IMR-90 (cell line): ENCODE measurements around the gene RRP15. TPM values are rescaled to one million over a fixed set of nuclear protein-coding genes. Genes with fewer than 3 reads are reported as not detected.

ENCODE experiments used
- ATAC-seq: fragments of 200-7000 bp; cut with Tn5 transposase; 2 replicates; pipeline ENCODE4 v1.9.1; 2020; ENCODE audit warnings: low read depth, mild to moderate bottlenecking, moderate library complexity
- BruUV-seq: library from RNA; stranded (reverse); fragments of 400-500 nt; replicated peaks from 2 replicates; lab custom pipeline; 2021; lab: Mats Ljungman, UMichigan
- CTCF ChIA-PET: fragments of 300-600 bp; formaldehyde crosslinking; extraction: SDS; loops from one replicate; lab custom pipeline; 2021; ENCODE audit warnings: antibody characterized with exemption; lab: Yijun Ruan, JAX
- POLR2A ChIA-PET: fragments of 300-600 bp; sonication (Branson Sonifier 250); formaldehyde crosslinking; loops from one replicate; lab custom pipeline; 2022; ENCODE audit warnings: antibody characterized with exemption; ENCODE audit not compliant: unreplicated experiment; lab: Charles Lee
- DNase-seq: peaks from one replicate; pipeline ENCODE4 v3.0.0; 2013
- H2AFZ ChIP-seq: replicated peaks from 2 replicates; pipeline ENCODE3; 2013; ENCODE audit warnings: low read length, mild to moderate bottlenecking; ENCODE audit not compliant: poor library complexity
- H2AK5ac ChIP-seq: 2 replicates; pipeline ENCODE4 v1.6.1; 2013; ENCODE audit warnings: low read depth, low read length, inconsistent platforms
- H2AK9ac ChIP-seq: replicated peaks from 2 replicates; pipeline ENCODE3; 2013; ENCODE audit warnings: mild to moderate bottlenecking, low read depth, low read length, moderate library complexity; ENCODE audit not compliant: poor library complexity
- H2BK120ac ChIP-seq: 2 replicates; pipeline ENCODE4 v1.6.1; 2013; ENCODE audit warnings: low read depth, low read length, inconsistent platforms
- H2BK15ac ChIP-seq: 3 replicates; pipeline ENCODE4 v1.6.1; 2013; ENCODE audit warnings: low read depth, low read length, inconsistent platforms
- H2BK20ac ChIP-seq: 2 replicates; pipeline ENCODE4 v1.6.1; 2013; ENCODE audit warnings: low read depth, mild to moderate bottlenecking, inconsistent platforms, low read length, moderate library complexity
- H2BK5ac ChIP-seq: 2 replicates; pipeline ENCODE4 v1.6.1; 2013; ENCODE audit warnings: mild to moderate bottlenecking, low read depth, low read length, inconsistent platforms; ENCODE audit not compliant: poor library complexity, severe bottlenecking
- H3K14ac ChIP-seq: replicated peaks from 2 replicates; pipeline ENCODE4 v1.6.1; 2013; ENCODE audit warnings: low read depth, low read length, inconsistent platforms
- H3K18ac ChIP-seq: 2 replicates; pipeline ENCODE4 v1.6.1; 2013; ENCODE audit warnings: low read depth, low read length, control low read depth
- H3K23ac ChIP-seq: 2 replicates; pipeline ENCODE4 v1.6.1; 2013; ENCODE audit warnings: low read depth, low read length, inconsistent platforms
- H3K27ac ChIP-seq: 2 replicates; pipeline ENCODE4 v1.5.1; 2013; ENCODE audit warnings: mild to moderate bottlenecking, control low read depth, low read length; ENCODE audit not compliant: insufficient read depth
- H3K27me3 ChIP-seq: 2 replicates; pipeline ENCODE4 v1.6.1; 2013; ENCODE audit warnings: low read length; ENCODE audit not compliant: control insufficient read depth, insufficient read depth
- H3K36me3 ChIP-seq: 2 replicates; pipeline ENCODE4 v1.6.1; 2013; ENCODE audit warnings: low read length, mixed read lengths; ENCODE audit not compliant: control insufficient read depth, insufficient read depth
- H3K4ac ChIP-seq: 2 replicates; pipeline ENCODE4 v1.6.1; 2013; ENCODE audit warnings: low read depth, low read length, inconsistent platforms
- H3K4me1 ChIP-seq: 2 replicates; pipeline ENCODE4 v1.6.1; 2013; ENCODE audit warnings: low read length, mixed read lengths; ENCODE audit not compliant: control insufficient read depth, insufficient read depth
- H3K4me2 ChIP-seq: 2 replicates; pipeline ENCODE4 v1.6.1; 2013; ENCODE audit warnings: low read depth, mild to moderate bottlenecking, control low read depth, low read length, moderate library complexity
- H3K4me3 ChIP-seq: 2 replicates; pipeline ENCODE4 v1.5.1; 2013; ENCODE audit warnings: low read depth, mild to moderate bottlenecking, control low read depth, low read length, moderate library complexity; ENCODE audit not compliant: insufficient read depth
- H3K56ac ChIP-seq: 2 replicates; pipeline ENCODE4 v1.6.1; 2013; ENCODE audit warnings: low read length, inconsistent platforms; ENCODE audit not compliant: insufficient read depth; ENCODE audit errors: extremely low read depth
- H3K79me1 ChIP-seq, 2 experiments: 2 replicates each; pipeline ENCODE4 v1.6.1; 2013; ENCODE audit warnings: low read length in 2 of 2, inconsistent platforms in 1 of 2, low read depth in 1 of 2
- H3K9ac ChIP-seq: 2 replicates; pipeline ENCODE4 v1.6.1; 2013; ENCODE audit warnings: low read depth, low read length, control low read depth
- H3K9me1 ChIP-seq: 2 replicates; pipeline ENCODE4 v1.6.1; 2013; ENCODE audit warnings: low read length, inconsistent platforms; ENCODE audit not compliant: insufficient read depth
- H3K9me3 ChIP-seq: 2 replicates; pipeline ENCODE4 v1.6.1; 2013; ENCODE audit warnings: low read length; ENCODE audit not compliant: control insufficient read depth, insufficient read depth
- H4K20me1 ChIP-seq: 2 replicates; pipeline ENCODE4 v1.6.1; 2013; ENCODE audit warnings: low read length, inconsistent platforms; ENCODE audit not compliant: insufficient read depth
- H4K5ac ChIP-seq: 2 replicates; pipeline ENCODE4 v1.6.1; 2013; ENCODE audit warnings: mild to moderate bottlenecking, low read depth, low read length, control low read depth
- H4K8ac ChIP-seq, 2 experiments: 2 replicates each; pipeline ENCODE4 v1.6.1; 2013; ENCODE audit warnings: low read depth in 2 of 2, low read length in 2 of 2, control low read depth in 1 of 2, inconsistent platforms in 1 of 2
- H4K91ac ChIP-seq: 2 replicates; pipeline ENCODE4 v1.6.1; 2013; ENCODE audit warnings: low read depth, low read length, inconsistent platforms; ENCODE audit not compliant: insufficient read depth
- BHLHE40 ChIP-seq: fragments of 150-350 bp; IDR thresholded peaks from 2 replicates; pipeline ENCODE4 v1.6.1; 2016; ENCODE audit warnings: mild to moderate bottlenecking, low read depth, low read length
- CEBPB ChIP-seq: IDR thresholded peaks from 2 replicates; pipeline ENCODE4 v1.6.1; 2012; ENCODE audit warnings: low read depth, low read length, improper control_type of control experiment
- CHD1 ChIP-seq: IDR thresholded peaks from 2 replicates; pipeline ENCODE4 v1.6.1; 2012; ENCODE audit warnings: low read depth, low read length, improper control_type of control experiment
- FOS ChIP-seq: fragments of 150-350 bp; IDR thresholded peaks from 2 replicates; pipeline ENCODE4 v1.6.1; 2016; ENCODE audit warnings: low read depth, low read length
- MAFK ChIP-seq: IDR thresholded peaks from 2 replicates; pipeline ENCODE4 v1.6.1; 2012; ENCODE audit warnings: low read depth, low read length, improper control_type of control experiment
- MAZ ChIP-seq: IDR thresholded peaks from 2 replicates; pipeline ENCODE4 v1.6.1; 2012; ENCODE audit warnings: low read depth, mild to moderate bottlenecking, low read length, improper control_type of control experiment, moderate library complexity, borderline replicate concordance
- MXI1 ChIP-seq: IDR thresholded peaks from 2 replicates; pipeline ENCODE4 v1.6.1; 2012; ENCODE audit warnings: low read depth, mild to moderate bottlenecking, low read length, moderate library complexity, borderline replicate concordance
- NFE2L2 ChIP-seq: fragments of 150-350 bp; IDR thresholded peaks from 2 replicates; pipeline ENCODE4 v1.6.1; 2016; ENCODE audit warnings: low read depth, mild to moderate bottlenecking, low read length
- POLR2A ChIP-seq: IDR thresholded peaks from 2 replicates; pipeline ENCODE4 v1.6.1; 2012; ENCODE audit warnings: mild to moderate bottlenecking, low read depth, low read length
- RAD21 ChIP-seq: IDR thresholded peaks from 2 replicates; pipeline ENCODE4 v1.6.1; 2012; ENCODE audit warnings: low read length, improper control_type of control experiment
- RCOR1 ChIP-seq: IDR thresholded peaks from 2 replicates; pipeline ENCODE4 v1.6.1; 2012; ENCODE audit warnings: mild to moderate bottlenecking, low read length, improper control_type of control experiment; ENCODE audit not compliant: insufficient replicate concordance
- RFX5 ChIP-seq: IDR thresholded peaks from 2 replicates; pipeline ENCODE4 v1.8.0; 2012; ENCODE audit warnings: low read depth, mild to moderate bottlenecking, low read length, moderate library complexity
- SMC3 ChIP-seq: fragments of 150-350 bp; IDR thresholded peaks from 2 replicates; pipeline ENCODE4 v1.6.1; 2016; ENCODE audit warnings: low read depth, mild to moderate bottlenecking, antibody characterized with exemption, low read length, moderate library complexity
- WGBS, 2 experiments: methylation state at CpG; one replicate each; pipeline versions ENCODE4 v1.1.5 to v1.1.7; 2013; ENCODE audit warnings: missing lambda C conversion rate in 2 of 2; ENCODE audit not compliant: insufficient read length in 1 of 2; ENCODE audit errors: extremely low coverage in 2 of 2; 5-methylcytosine and 5-hydroxymethylcytosine counted together
- dilution Hi-C: fragments of 300-500 bp; cut with HindIII; formaldehyde crosslinking; loops from one replicate; pipeline ENCODE4 v1.14.3; 2018; ENCODE audit warnings: low sequenced_read_pairs; ENCODE audit not compliant: unreplicated experiment
- in situ Hi-C: fragments of 300-500 bp; cut with MboI; formaldehyde crosslinking; loops from 3 replicates; pipeline ENCODE4 v1.14.3; 2019; ENCODE audit warnings: low sequenced_read_pairs, inconsistent platforms, mixed read lengths
- intact Hi-C: fragments of 100-400 bp; cut with micrococcal nuclease; formaldehyde crosslinking; loops from 2 replicates; pipeline ENCODE4 v1.10.0; 2022
- polyA plus RNA-seq, 3 experiments: library from polyadenylated mRNA; depleted of rRNA; stranded (reverse); fragments of >200 nt; gene quantifications; 2 replicates each; pipeline ENCODE4 v1.2.3, GENCODE V29; 2012; ENCODE audit warnings: low replicate concordance in 1 of 3
- total RNA-seq: library from RNA; depleted of rRNA; stranded (reverse); fragments of >200 nt; gene quantifications from 2 replicates; pipeline ENCODE4 v1.2.3, GENCODE V29; 2012
- TF ChIP-seq, protein P1 (sequence below): fragments of 150-350 bp; IDR thresholded peaks from 2 replicates; pipeline ENCODE4 v1.6.1; 2017; ENCODE audit warnings: mild to moderate bottlenecking, antibody characterized with exemption, low read length, low read depth
- TF ChIP-seq, protein P2 (sequence below): conservative IDR thresholded peaks from 2 replicates; pipeline ENCODE4 v1.5.1; 2012; ENCODE audit warnings: mild to moderate bottlenecking, low read depth, low read length, improper control_type of control experiment
- TF ChIP-seq, protein P3 (sequence below): fragments of 150-350 bp; IDR thresholded peaks from 2 replicates; pipeline ENCODE4 v1.6.1; 2016; ENCODE audit warnings: low read depth, mild to moderate bottlenecking, low read length, moderate library complexity, borderline replicate concordance

Gene RRP15
- total and polyA plus RNA-seq, 2 of the 4 experiments (the other 2 are of a cell fraction): 3.1 to 4.1 TPM

DNA sequence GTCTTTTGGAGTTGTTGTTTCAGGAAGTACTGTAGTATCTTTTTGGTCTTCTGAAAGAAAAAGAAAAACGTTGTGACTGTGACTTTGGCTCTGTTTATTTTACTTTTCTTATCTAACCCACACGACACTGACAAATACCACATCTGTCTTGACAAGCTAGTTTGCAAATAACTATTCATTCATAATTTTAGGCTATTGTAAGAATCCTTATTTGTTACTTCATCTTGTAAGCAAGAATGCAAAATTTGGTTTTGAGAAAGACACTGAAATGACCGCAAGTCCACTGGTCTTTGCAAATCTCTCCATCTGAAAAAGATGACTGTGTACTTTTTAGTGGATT, 72.8 kb downstream of the RRP15 start:
- Histone ChIP-seq H2AFZ (no peak overlapping the region), H3K36me3 (no peaks in the 10 kb centered on the region; the same call in 1 of the 2 replicates), H3K27me3 (no peaks in the 10 kb centered on the region), H2BK120ac (no peak overlapping the region), H2BK15ac (no peak overlapping the region), H3K9me3 (no peaks in the 10 kb centered on the region), H3K4me2 (no peak overlapping the region), H2AK5ac (no peak overlapping the region), H3K9ac (no peak overlapping the region), H3K4me1 (peaks cover 7% of the 10 kb centered on the region), H2BK20ac (no peak overlapping the region), H3K14ac (no peak overlapping the region), H4K5ac (no peak overlapping the region), H2BK5ac (no peak overlapping the region), H3K79me1 (peaks cover 8 to 19% of the 10 kb centered on the region in 2 experiments; a peak in 2 of 4 replicates), H2AK9ac (no peak overlapping the region), H3K9me1 (no peaks in the 10 kb centered on the region; the same call in 1 of the 2 replicates), H3K27ac (no peak overlapping the region), H4K8ac (no peak overlapping the region), H3K56ac (no peak overlapping the region), H3K4me3 (no peak overlapping the region), H4K91ac (no peak overlapping the region), H3K4ac (no peak overlapping the region), H3K23ac (no peak overlapping the region), H4K20me1 (no peaks in the 10 kb centered on the region), H3K18ac (no peak overlapping the region)
- in situ Hi-C loops: no loop called here
- ATAC-seq (no peak), DNase-seq (no peak)
- intact Hi-C loops: no loop called here
- CTCF ChIA-PET: interaction anchor here (1.2 kb wide), 2 partner anchors 158 to 709 kb away, joined by 3 to 4 read pairs; no protein-coding TSS in a partner anchor
- TF ChIP-seq CHD1 (no peak), MAFK (no peak), RAD21 (no peak), MXI1 (no peak), POLR2A (no peak), MAZ (no peak), SMC3 (no peak), CEBPB (no peak), BHLHE40 (no peak), FOS (no peak), RCOR1 (no peak), RFX5 (no peak), NFE2L2 (no peak)
- TF ChIP-seq, protein P1, sequence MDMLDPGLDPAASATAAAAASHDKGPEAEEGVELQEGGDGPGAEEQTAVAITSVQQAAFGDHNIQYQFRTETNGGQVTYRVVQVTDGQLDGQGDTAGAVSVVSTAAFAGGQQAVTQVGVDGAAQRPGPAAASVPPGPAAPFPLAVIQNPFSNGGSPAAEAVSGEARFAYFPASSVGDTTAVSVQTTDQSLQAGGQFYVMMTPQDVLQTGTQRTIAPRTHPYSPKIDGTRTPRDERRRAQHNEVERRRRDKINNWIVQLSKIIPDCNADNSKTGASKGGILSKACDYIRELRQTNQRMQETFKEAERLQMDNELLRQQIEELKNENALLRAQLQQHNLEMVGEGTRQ: no peak
- TF ChIP-seq, protein P2, sequence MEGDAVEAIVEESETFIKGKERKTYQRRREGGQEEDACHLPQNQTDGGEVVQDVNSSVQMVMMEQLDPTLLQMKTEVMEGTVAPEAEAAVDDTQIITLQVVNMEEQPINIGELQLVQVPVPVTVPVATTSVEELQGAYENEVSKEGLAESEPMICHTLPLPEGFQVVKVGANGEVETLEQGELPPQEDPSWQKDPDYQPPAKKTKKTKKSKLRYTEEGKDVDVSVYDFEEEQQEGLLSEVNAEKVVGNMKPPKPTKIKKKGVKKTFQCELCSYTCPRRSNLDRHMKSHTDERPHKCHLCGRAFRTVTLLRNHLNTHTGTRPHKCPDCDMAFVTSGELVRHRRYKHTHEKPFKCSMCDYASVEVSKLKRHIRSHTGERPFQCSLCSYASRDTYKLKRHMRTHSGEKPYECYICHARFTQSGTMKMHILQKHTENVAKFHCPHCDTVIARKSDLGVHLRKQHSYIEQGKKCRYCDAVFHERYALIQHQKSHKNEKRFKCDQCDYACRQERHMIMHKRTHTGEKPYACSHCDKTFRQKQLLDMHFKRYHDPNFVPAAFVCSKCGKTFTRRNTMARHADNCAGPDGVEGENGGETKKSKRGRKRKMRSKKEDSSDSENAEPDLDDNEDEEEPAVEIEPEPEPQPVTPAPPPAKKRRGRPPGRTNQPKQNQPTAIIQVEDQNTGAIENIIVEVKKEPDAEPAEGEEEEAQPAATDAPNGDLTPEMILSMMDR: no peak
- TF ChIP-seq, protein P3, sequence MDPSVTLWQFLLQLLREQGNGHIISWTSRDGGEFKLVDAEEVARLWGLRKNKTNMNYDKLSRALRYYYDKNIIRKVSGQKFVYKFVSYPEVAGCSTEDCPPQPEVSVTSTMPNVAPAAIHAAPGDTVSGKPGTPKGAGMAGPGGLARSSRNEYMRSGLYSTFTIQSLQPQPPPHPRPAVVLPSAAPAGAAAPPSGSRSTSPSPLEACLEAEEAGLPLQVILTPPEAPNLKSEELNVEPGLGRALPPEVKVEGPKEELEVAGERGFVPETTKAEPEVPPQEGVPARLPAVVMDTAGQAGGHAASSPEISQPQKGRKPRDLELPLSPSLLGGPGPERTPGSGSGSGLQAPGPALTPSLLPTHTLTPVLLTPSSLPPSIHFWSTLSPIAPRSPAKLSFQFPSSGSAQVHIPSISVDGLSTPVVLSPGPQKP: no peak
- POLR2A ChIA-PET: interaction anchor here (0.6 kb wide), 1 partner anchor 11 kb away, joined by 4 read pairs; no protein-coding TSS in a partner anchor
- WGBS, 2 experiments: no CpG with 5 or more reads among the region's 3 CpGs
- no TSS peak for BruUV-seq
- dilution Hi-C loops: no loop called here
